Measurements from ENCODE around the gene PRR14. TPM values are rescaled to one million over a fixed set of nuclear protein-coding genes. Genes with fewer than 3 reads are reported as not detected.

The PRR14 gene
- total and polyA plus RNA-seq, 10 of the 15 experiments (the other 5 are each of a cell fraction or from before 2014, with no cell fraction given): 2.5 to 66.8 (median 19.2) TPM

- TF ChIP-seq PRDM15 (CRISPR knock-in tag; IDR thresholded peaks at IDR 0.05) (no peak), ZNF217 (IDR thresholded peaks at IDR 0.05) (0 out of 2 replicates have a peak, but pooled peaks have one; percentile 5), JUND (IDR thresholded peaks at IDR 0.05; ENCODE audit: low read depth, low read length) (no peak), IKZF1 (conservative IDR thresholded peaks at IDR 0.05) (peak; percentile 90), BMI1 (IDR thresholded peaks at IDR 0.05; ENCODE audit: borderline replicate concordance) (no peak), PML (IDR thresholded peaks at IDR 0.05; ENCODE audit: low read length) (peak; percentile 88; the same call in 1 of the 2 replicates), RBBP5 (conservative IDR thresholded peaks at IDR 0.05) (no peak), ETV6 (conservative IDR thresholded peaks at IDR 0.05 in 1 of 2, IDR thresholded peaks at IDR 0.05 in 1 of 2; ENCODE audit: borderline replicate concordance in 1 of 2, low read depth in 1 of 2) (no peak), NKRF (conservative IDR thresholded peaks at IDR 0.05) (no peak; the same call in none of the 2 replicates), SIN3A (IDR thresholded peaks at IDR 0.05; ENCODE audit: low read depth, low read length) (no peak), TAF1 (IDR thresholded peaks at IDR 0.05; ENCODE audit: borderline replicate concordance, low read depth, low read length) (peak; percentile 86; the same call in 1 of the 2 replicates), TARDBP (IDR thresholded peaks at IDR 0.05; ENCODE audit: borderline replicate concordance) (peak; percentile 73; the same call in 1 of the 2 replicates), BRCA1 (IDR thresholded peaks at IDR 0.05; ENCODE audit: low read depth, low read length) (0 out of 2 replicates have a peak, but pooled peaks have one; percentile 95), ZNF384 (IDR thresholded peaks at IDR 0.05; ENCODE audit: borderline replicate concordance, low read depth, low read length) (no peak), DPF2 (IDR thresholded peaks at IDR 0.05) (peak; percentile 82), SIX5 (IDR thresholded peaks at IDR 0.05; ENCODE audit: low read depth, low read length, severe bottlenecking) (no peak), ZNF24 (IDR thresholded peaks at IDR 0.05) (no peak), ZZZ3 (IDR thresholded peaks at IDR 0.05; ENCODE audit: control insufficient read depth, insufficient read length, low read depth) (no peak), KAT2A (conservative IDR thresholded peaks at IDR 0.05; ENCODE audit: control insufficient read depth, low read depth, low read length) (no peak), HDAC2 (IDR thresholded peaks at IDR 0.05) (no peak), MEF2B (IDR thresholded peaks at IDR 0.05; ENCODE audit: partially characterized antibody, poor library complexity, severe bottlenecking) (peak; percentile 33)
- TF ChIP-seq, protein P1, sequence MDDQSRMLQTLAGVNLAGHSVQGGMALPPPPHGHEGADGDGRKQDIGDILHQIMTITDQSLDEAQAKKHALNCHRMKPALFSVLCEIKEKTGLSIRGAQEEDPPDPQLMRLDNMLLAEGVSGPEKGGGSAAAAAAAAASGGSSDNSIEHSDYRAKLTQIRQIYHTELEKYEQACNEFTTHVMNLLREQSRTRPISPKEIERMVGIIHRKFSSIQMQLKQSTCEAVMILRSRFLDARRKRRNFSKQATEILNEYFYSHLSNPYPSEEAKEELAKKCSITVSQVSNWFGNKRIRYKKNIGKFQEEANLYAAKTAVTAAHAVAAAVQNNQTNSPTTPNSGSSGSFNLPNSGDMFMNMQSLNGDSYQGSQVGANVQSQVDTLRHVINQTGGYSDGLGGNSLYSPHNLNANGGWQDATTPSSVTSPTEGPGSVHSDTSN (IDR thresholded peaks at IDR 0.05; ENCODE audit: insufficient replicate concordance, low read depth, low read length): no peak
- TF ChIP-seq, protein P2, sequence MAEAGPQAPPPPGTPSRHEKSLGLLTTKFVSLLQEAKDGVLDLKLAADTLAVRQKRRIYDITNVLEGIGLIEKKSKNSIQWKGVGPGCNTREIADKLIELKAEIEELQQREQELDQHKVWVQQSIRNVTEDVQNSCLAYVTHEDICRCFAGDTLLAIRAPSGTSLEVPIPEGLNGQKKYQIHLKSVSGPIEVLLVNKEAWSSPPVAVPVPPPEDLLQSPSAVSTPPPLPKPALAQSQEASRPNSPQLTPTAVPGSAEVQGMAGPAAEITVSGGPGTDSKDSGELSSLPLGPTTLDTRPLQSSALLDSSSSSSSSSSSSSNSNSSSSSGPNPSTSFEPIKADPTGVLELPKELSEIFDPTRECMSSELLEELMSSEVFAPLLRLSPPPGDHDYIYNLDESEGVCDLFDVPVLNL (IDR thresholded peaks at IDR 0.05; ENCODE audit: low read depth, low read length): no peak
Measured at GRCh38 chr16:30698139-30698815, 47.5 kb downstream of the PRR14 start (continued).
